Adipocyte (in vitro differentiated cells): ENCODE measurements around the gene MUL1.
"Not testable (repeated sequence)": the region's sequence is repeated elsewhere in the genome, so short reads cannot be mapped to it uniquely, and the experiment has no call there.

Experiments used
- DNase-seq: peaks from one replicate; pipeline ENCODE4 v3.0.0-alpha.2; 2015; ENCODE audit warnings: low read depth
- H3K27me3 ChIP-seq: replicated peaks from 2 replicates; pipeline ENCODE4 v1.7.0; 2013; ENCODE audit warnings: mild to moderate bottlenecking, low read length, moderate library complexity; ENCODE audit not compliant: control insufficient read depth, insufficient read depth
- H3K36me3 ChIP-seq: 2 replicates; pipeline ENCODE4 v1.7.0; 2013; ENCODE audit warnings: low read length, mild to moderate bottlenecking, moderate library complexity; ENCODE audit not compliant: control insufficient read depth, insufficient read depth, severe bottlenecking
- H3K4me1 ChIP-seq: 2 replicates; pipeline ENCODE4 v1.7.0; 2013; ENCODE audit warnings: mild to moderate bottlenecking, low read length, moderate library complexity; ENCODE audit not compliant: control insufficient read depth, insufficient read depth
- H3K4me3 ChIP-seq: 2 replicates; pipeline ENCODE4 v1.7.0; 2013; ENCODE audit warnings: mild to moderate bottlenecking, low read length, moderate library complexity
- H3K9ac ChIP-seq: 2 replicates; pipeline ENCODE4 v1.7.0; 2013; ENCODE audit warnings: mild to moderate bottlenecking, low read length, moderate library complexity
- H3K9me3 ChIP-seq: 2 replicates; pipeline ENCODE4 v1.7.0; 2013; ENCODE audit warnings: mild to moderate bottlenecking, low read length, moderate library complexity; ENCODE audit not compliant: control insufficient read depth

Gene MUL1

DNA sequence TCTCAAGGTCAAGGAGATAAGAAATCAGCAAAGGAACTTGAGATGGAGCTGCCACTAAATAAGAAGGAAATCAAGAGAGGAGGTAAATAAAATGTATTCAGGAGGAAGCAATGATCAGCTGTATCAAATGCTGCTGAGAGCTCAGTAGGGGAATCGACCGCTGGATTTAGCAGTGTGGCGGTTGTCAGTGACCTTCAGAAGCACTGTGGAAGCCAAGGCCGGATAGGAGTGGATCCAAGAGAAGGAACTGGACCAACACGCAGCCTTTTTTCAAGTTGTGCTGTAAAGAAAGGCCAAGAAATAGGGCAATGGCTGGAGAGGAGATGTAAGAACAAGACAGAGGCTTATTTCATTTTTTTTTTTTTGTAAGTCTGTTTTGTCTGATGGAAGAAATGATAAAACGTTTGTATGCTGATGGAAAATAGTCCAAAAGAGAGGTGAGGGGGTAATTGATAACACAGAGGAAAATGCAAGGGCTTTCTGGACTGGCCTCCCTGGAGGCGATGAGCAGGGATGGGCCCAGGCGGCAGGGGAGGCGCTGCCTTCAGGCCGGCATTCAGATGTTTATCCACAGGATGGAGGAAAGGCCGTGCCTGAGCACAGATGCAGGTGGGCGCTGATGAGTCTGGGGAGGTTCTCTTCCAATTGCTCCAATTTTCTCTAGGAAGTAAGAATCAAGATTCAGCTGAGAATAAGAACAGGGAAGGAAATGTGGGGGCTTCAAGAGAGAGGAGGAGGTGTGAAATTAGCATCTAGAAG lies 26.9 kb upstream of the MUL1 start:
- no peaks in the 10 kb centered on the region for H3K4me1 ChIP-seq
- DNase-seq = no peak
- peaks cover 49% of the 10 kb centered on the region for H3K27me3 ChIP-seq
- no peaks in the 10 kb centered on the region for H3K36me3 ChIP-seq
- no peak overlapping the region for H3K9ac ChIP-seq
- no peaks in the 10 kb centered on the region for H3K9me3 ChIP-seq
- H3K4me3 ChIP-seq = no peak overlapping the region

DNA sequence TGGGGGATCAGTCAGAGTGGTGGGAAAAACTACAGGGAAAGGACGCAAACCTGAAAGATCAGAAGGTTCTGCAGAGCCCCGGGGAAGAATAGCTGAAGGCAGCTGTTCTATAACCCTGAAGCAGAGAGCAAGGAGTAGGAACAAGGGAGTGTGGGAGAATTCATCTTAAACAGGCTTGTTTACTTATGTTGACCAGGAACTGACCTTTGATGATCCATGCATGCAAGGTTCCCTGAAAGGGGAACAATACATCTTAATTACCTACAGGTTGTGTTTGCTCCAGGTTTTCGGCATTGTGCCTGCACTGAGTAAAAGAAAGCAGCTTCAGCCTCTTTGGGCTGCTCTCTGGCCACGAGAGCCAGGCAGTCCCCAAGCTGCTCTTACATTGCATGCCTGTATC lies 25.7 kb upstream of the MUL1 start:
- Histone ChIP-seq H3K36me3 (no peaks in the 10 kb centered on the region), H3K9me3 (peaks cover 8% of the 10 kb centered on the region), H3K27me3 (peaks cover 59% of the 10 kb centered on the region)

GRCh38 chr1:20530901-20531300 lies 22.9 kb upstream of the MUL1 start:
- no peak overlapping the region for H3K4me3 ChIP-seq
- H3K4me1 ChIP-seq = no peaks in the 10 kb centered on the region
- DNase-seq = peak; percentile 51
- H3K9ac ChIP-seq = no peak overlapping the region
- no peaks in the 10 kb centered on the region for H3K36me3 ChIP-seq
- peaks cover 79% of the 10 kb centered on the region for H3K27me3 ChIP-seq
- H3K9me3 ChIP-seq = peaks cover 8% of the 10 kb centered on the region

More for the DNA sequence above, 25.7 kb upstream of the MUL1 start:
- Histone ChIP-seq H3K4me3 (no peak overlapping the region), H3K9ac (no peak overlapping the region), H3K4me1 (no peaks in the 10 kb centered on the region)
- DNase-seq = no peak

GRCh38 chr1:20530306-20530705 lies 22.4 kb upstream of the MUL1 start:
- Histone ChIP-seq H3K9me3 (peaks cover 8% of the 10 kb centered on the region), H3K4me1 (no peaks in the 10 kb centered on the region), H3K36me3 (no peaks in the 10 kb centered on the region), H3K9ac (no peak overlapping the region), H3K27me3 (peaks cover 75% of the 10 kb centered on the region), H3K4me3 (no peak overlapping the region)
- no peak for DNase-seq

DNA sequence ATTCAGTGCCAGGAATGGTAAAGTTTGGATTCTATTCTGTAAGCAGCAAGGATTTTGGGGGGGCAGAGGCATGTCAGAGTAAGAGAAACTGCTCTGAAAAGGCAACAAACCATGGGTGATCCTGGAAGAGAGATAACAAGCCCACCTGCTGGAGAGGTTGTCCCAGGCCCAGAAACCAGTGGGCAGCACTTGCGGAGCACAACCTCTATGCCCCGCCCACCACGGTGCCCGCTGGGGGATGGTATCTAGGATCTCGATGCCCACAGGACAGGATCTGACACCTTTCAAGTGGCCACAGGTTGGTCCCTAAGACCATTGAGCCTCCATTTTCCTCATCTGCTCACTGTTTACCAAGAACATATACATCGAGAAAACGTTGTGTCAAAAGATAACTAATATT lies 20.3 kb upstream of the MUL1 start:
- Histone ChIP-seq H3K9me3 (peaks cover 8% of the 10 kb centered on the region), H3K27me3 (peaks cover 57% of the 10 kb centered on the region)

GRCh38 chr1:20526267-20526666 lies 18.3 kb upstream of the MUL1 start:
- no peak overlapping the region for H3K4me3 ChIP-seq
- H3K9me3 ChIP-seq = peaks cover 8% of the 10 kb centered on the region
- no peaks in the 10 kb centered on the region for H3K36me3 ChIP-seq
- peaks cover 48% of the 10 kb centered on the region for H3K27me3 ChIP-seq
- H3K4me1 ChIP-seq = no peaks in the 10 kb centered on the region
- H3K9ac ChIP-seq = no peak overlapping the region
- DNase-seq = no peak

More for the DNA sequence above, 20.3 kb upstream of the MUL1 start:
- no peak for DNase-seq
- no peaks in the 10 kb centered on the region for H3K4me1 ChIP-seq
- no peak overlapping the region for H3K4me3 ChIP-seq
- H3K9ac ChIP-seq = no peak overlapping the region
- H3K36me3 ChIP-seq = no peaks in the 10 kb centered on the region

GRCh38 chr1:20521960-20522861 lies 14.3 kb upstream of the MUL1 start:
- Histone ChIP-seq H3K27me3 (peaks cover 12% of the 10 kb centered on the region), H3K4me3 (peak overlapping the region; percentile 10), H3K9me3 (no peaks in the 10 kb centered on the region), H3K4me1 (no peaks in the 10 kb centered on the region), H3K9ac (no peak overlapping the region), H3K36me3 (no peaks in the 10 kb centered on the region)
- DNase-seq = peak; percentile 96

DNA sequence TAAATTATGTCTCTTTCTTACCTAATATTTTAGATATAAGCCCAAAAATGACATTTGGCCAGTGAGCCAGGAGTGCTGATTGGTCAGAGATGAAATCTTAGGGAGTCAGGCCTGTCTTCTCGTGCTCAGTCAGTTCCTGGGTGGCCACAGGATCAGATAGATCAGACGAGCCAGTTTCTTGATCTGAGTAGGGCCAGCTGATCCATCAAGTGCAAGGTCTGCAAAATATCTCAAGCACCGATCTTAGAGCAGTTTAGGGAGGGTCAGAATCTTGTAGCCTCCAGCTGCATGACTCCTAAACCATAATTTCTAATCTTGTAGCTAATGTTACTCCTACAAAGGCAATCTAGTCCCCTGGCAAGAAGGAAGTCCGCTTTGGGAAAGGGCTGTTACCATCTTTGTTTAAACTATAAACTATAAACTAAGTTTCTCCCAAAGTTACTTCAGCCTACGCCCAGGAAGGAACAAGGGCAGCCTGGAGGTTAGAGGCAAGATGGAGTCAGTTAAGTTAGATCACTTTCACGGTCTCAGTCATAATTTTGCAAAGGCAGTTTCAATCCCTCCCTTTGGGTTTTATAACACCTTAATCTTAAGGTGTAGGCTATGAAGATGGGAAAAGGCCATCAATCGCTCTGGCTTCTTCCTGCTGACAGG lies 11.8 kb upstream of the MUL1 start:
- not testable (repeated sequence) for DNase-seq, H3K9ac ChIP-seq, H3K36me3 ChIP-seq, H3K27me3 ChIP-seq, H3K4me3 ChIP-seq, H3K9me3 ChIP-seq, H3K4me1 ChIP-seq

- Histone ChIP-seq H3K9ac (no peak overlapping the region), H3K4me1 (peaks cover 18% of the 10 kb centered on the region), H3K9me3 (no peaks in the 10 kb centered on the region), H3K4me3 (no peak overlapping the region), H3K27me3 (no peaks in the 10 kb centered on the region), H3K36me3 (no peaks in the 10 kb centered on the region)
- no peak for DNase-seq
Observed at GRCh38 chr1:20511518-20512428, 3.8 kb upstream of the MUL1 start.

- Histone ChIP-seq H3K4me1 (peaks cover 26% of the 10 kb centered on the region), H3K27me3 (no peaks in the 10 kb centered on the region), H3K9me3 (no peaks in the 10 kb centered on the region), H3K4me3 (peak overlapping the region; percentile 94), H3K9ac (peak overlapping the region; percentile 97), H3K36me3 (no peaks in the 10 kb centered on the region)
- no peak for DNase-seq
Observed at GRCh38 chr1:20508411-20508771, 440 bp upstream of the MUL1 start.
